Measurements from ENCODE around the gene LSM3. TPM values are rescaled to one million over a fixed set of nuclear protein-coding genes. Genes with fewer than 3 reads are reported as not detected.

Gene LSM3
- total RNA-seq, 1 donor = 15.6 TPM

GRCh38 chr3:14156201-14156600 is 22.4 kb upstream of the LSM3 start:
- TF ChIP-seq CTCF (IDR thresholded peaks at IDR 0.05; ENCODE audit: insufficient read depth, low read length) = no peak
- no peak for DNase-seq (ENCODE audit: low read depth)

GRCh38 chr3:14156843-14157561 is 21.6 kb upstream of the LSM3 start:
- TF ChIP-seq CTCF (IDR thresholded peaks at IDR 0.05; ENCODE audit: insufficient read depth, low read length) = no peak
- DNase-seq (ENCODE audit: low read depth) = no peak
- no peak overlapping the region for H3K4me3 ChIP-seq (ENCODE audit: low read depth, low read length)

More at GRCh38 chr3:14156201-14156600, 22.4 kb upstream of the LSM3 start:
- H3K4me3 ChIP-seq (ENCODE audit: low read depth, low read length) = no peak overlapping the region

GRCh38 chr3:14157951-14158350 is 20.7 kb upstream of the LSM3 start:
- no peak for DNase-seq (ENCODE audit: low read depth)
- TF ChIP-seq CTCF (IDR thresholded peaks at IDR 0.05; ENCODE audit: insufficient read depth, low read length) = no peak
- no peak overlapping the region for H3K4me3 ChIP-seq (ENCODE audit: low read depth, low read length)

- H3K4me3 ChIP-seq (ENCODE audit: low read depth, low read length) = no peak overlapping the region
- no peak for TF ChIP-seq CTCF (IDR thresholded peaks at IDR 0.05; ENCODE audit: insufficient read depth, low read length)
- no peak for DNase-seq (ENCODE audit: low read depth)
These were observed 20.2 kb upstream of the LSM3 start for GRCh38 chr3:14158370-14158769.

GRCh38 chr3:14159426-14159825 is 19.2 kb upstream of the LSM3 start:
- no peak for DNase-seq (ENCODE audit: low read depth)
- no peak for TF ChIP-seq CTCF (IDR thresholded peaks at IDR 0.05; ENCODE audit: insufficient read depth, low read length)

GRCh38 chr3:14161282-14161681 is 17.3 kb upstream of the LSM3 start:
- no peak for DNase-seq (ENCODE audit: low read depth)
- H3K4me3 ChIP-seq (ENCODE audit: low read depth, low read length) = no peak overlapping the region
- TF ChIP-seq CTCF (IDR thresholded peaks at IDR 0.05; ENCODE audit: insufficient read depth, low read length) = no peak

More at GRCh38 chr3:14159426-14159825, 19.2 kb upstream of the LSM3 start:
- no peak overlapping the region for H3K4me3 ChIP-seq (ENCODE audit: low read depth, low read length)

- no peak for DNase-seq (ENCODE audit: low read depth)
- no peak overlapping the region for H3K4me3 ChIP-seq (ENCODE audit: low read depth, low read length)
- TF ChIP-seq CTCF (IDR thresholded peaks at IDR 0.05; ENCODE audit: insufficient read depth, low read length) = no peak
These were observed 16.4 kb upstream of the LSM3 start for GRCh38 chr3:14162178-14162577.
